Mucosa of rectum (tissue), 2 donors: Measurements from ENCODE around the gene CSRP3.
"Not testable (repeated sequence)": the region's sequence is repeated elsewhere in the genome, so short reads cannot be mapped to it uniquely, and the experiment has no call there.

Experiments
- H3K27ac ChIP-seq, 2 donors: one replicate each; pipeline ENCODE4 v1.7.0; 2013; ENCODE audit warnings: inconsistent platforms in 2 of 2, low read depth in 2 of 2, low read length in 2 of 2
- H3K27me3 ChIP-seq, 2 donors: one replicate each; pipeline ENCODE4 v1.7.0; 2013; ENCODE audit warnings: low read length in 2 of 2; ENCODE audit not compliant: control insufficient read depth in 2 of 2, insufficient read depth in 2 of 2
- H3K36me3 ChIP-seq, 2 donors: one replicate each; pipeline ENCODE4 v1.7.0; 2013; ENCODE audit warnings: low read length in 2 of 2; ENCODE audit not compliant: control insufficient read depth in 2 of 2, insufficient read depth in 2 of 2
- H3K4me1 ChIP-seq, 2 donors: one replicate each; pipeline ENCODE4 v1.7.0; 2013; ENCODE audit warnings: low read length in 2 of 2, mild to moderate bottlenecking in 1 of 2; ENCODE audit not compliant: control insufficient read depth in 2 of 2, insufficient read depth in 2 of 2
- H3K4me3 ChIP-seq, 2 donors: one replicate each; pipeline ENCODE4 v1.7.0; 2013; ENCODE audit warnings: low read length in 2 of 2
- H3K9ac ChIP-seq, 2 donors: one replicate each; pipeline ENCODE4 v1.7.0; 2013; ENCODE audit warnings: low read length in 2 of 2, low read depth in 1 of 2, mild to moderate bottlenecking in 1 of 2
- H3K9me3 ChIP-seq, 2 donors: one replicate each; pipeline ENCODE4 v1.7.0; 2013; ENCODE audit warnings: low read length in 2 of 2; ENCODE audit not compliant: control insufficient read depth in 2 of 2
- donor health status: healthy.
- donor health status: Normal muscosa, but diverticular disease.

Gene CSRP3

DNA sequence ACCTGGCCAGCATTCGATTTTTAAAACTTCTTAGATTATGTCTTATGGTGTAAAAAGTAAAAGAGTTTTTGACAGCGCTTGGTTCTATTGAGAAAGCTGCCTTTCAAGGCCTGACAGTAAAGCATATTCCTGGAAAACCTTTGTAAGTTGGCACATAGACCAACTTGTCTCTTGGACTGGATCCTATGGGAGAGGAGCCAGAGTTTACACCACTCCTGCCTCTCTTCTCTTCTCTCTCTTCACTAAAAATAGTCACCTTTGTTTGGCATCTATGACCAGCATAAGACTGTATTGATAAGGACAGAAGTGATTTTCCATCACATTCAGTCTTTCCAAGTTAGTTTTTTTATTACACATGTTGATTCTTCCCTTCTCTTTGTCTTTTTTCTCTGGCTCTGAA is 33.7 kb downstream of the CSRP3 start:
- Histone ChIP-seq H3K4me3 (no peak overlapping the region), H3K4me1 (no peaks in the 10 kb centered on the region), H3K9ac (no peak overlapping the region), H3K36me3 (peaks cover 57 to 68% of the 10 kb centered on the region in 2 donors), H3K27ac (no peak overlapping the region), H3K27me3 (no peaks in the 10 kb centered on the region), H3K9me3 (no peaks in the 10 kb centered on the region)

- H3K36me3 ChIP-seq = peaks cover 52 to 58% of the 10 kb centered on the region in 2 donors
- H3K9me3 ChIP-seq = no peaks in the 10 kb centered on the region
- H3K4me1 ChIP-seq = no peaks in the 10 kb centered on the region
- no peak overlapping the region for H3K27ac ChIP-seq
- H3K9ac ChIP-seq = no peak overlapping the region
- no peaks in the 10 kb centered on the region for H3K27me3 ChIP-seq
- H3K4me3 ChIP-seq = no peak overlapping the region
These were observed 36.9 kb downstream of the CSRP3 start for GRCh38 chr11:19164881-19165280.

- Histone ChIP-seq H3K27me3 (no peaks in the 10 kb centered on the region), H3K36me3 (peaks cover 56 to 59% of the 10 kb centered on the region in 2 donors), H3K4me1 (no peaks in the 10 kb centered on the region), H3K9ac (no peak overlapping the region), H3K4me3 (no peak overlapping the region), H3K27ac (no peak overlapping the region), H3K9me3 (no peaks in the 10 kb centered on the region)
These were observed 37.4 kb downstream of the CSRP3 start for GRCh38 chr11:19164230-19164855.

- no peaks in the 10 kb centered on the region for H3K27me3 ChIP-seq
- H3K9me3 ChIP-seq = no peaks in the 10 kb centered on the region
- H3K4me3 ChIP-seq = no peak overlapping the region
- H3K4me1 ChIP-seq = no peaks in the 10 kb centered on the region
- H3K36me3 ChIP-seq = peaks cover 56 to 59% of the 10 kb centered on the region in 2 donors
- no peak overlapping the region for H3K27ac ChIP-seq
- no peak overlapping the region for H3K9ac ChIP-seq
These were observed 38.2 kb downstream of the CSRP3 start for GRCh38 chr11:19163617-19164016.

- Histone ChIP-seq H3K36me3 (peaks cover 53 to 55% of the 10 kb centered on the region in 2 donors), H3K27me3 (no peaks in the 10 kb centered on the region), H3K4me1 (no peaks in the 10 kb centered on the region), H3K4me3 (no peak overlapping the region), H3K9ac (no peak overlapping the region), H3K27ac (no peak overlapping the region), H3K9me3 (no peaks in the 10 kb centered on the region)
These were observed 38.8 kb downstream of the CSRP3 start for GRCh38 chr11:19162951-19163505.

GRCh38 chr11:19161651-19162050 is 40.1 kb downstream of the CSRP3 start:
- H3K36me3 ChIP-seq = peaks cover 53 to 58% of the 10 kb centered on the region in 2 donors
- H3K9me3 ChIP-seq = no peaks in the 10 kb centered on the region

DNA sequence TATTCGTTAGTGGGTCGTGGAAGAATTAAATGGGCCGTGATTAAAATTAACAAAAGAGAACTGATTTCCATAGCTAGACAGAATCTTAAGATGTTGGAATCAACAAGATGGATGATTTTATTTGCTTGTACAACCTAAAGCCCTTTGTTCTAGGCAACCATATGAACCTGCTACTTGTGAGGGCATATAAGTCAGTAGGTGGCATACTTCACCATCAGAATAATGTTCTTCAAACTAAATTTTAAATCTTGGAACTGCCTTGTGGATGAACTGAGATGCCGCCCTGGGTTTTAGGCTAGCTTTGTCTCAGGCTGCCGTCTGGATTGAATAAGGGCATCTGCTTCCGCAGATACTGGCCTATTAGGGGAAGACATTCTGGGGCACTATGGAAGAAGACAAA is 40.9 kb downstream of the CSRP3 start:
- Histone ChIP-seq H3K27ac (no peak overlapping the region), H3K4me3 (no peak overlapping the region), H3K36me3 (peaks cover 53 to 56% of the 10 kb centered on the region in 2 donors), H3K9me3 (no peaks in the 10 kb centered on the region), H3K9ac (no peak overlapping the region), H3K27me3 (no peaks in the 10 kb centered on the region), H3K4me1 (no peaks in the 10 kb centered on the region)

More at GRCh38 chr11:19161651-19162050, 40.1 kb downstream of the CSRP3 start:
- H3K4me1 ChIP-seq = no peaks in the 10 kb centered on the region
- no peak overlapping the region for H3K9ac ChIP-seq
- no peak overlapping the region for H3K27ac ChIP-seq
- no peak overlapping the region for H3K4me3 ChIP-seq
- no peaks in the 10 kb centered on the region for H3K27me3 ChIP-seq

DNA sequence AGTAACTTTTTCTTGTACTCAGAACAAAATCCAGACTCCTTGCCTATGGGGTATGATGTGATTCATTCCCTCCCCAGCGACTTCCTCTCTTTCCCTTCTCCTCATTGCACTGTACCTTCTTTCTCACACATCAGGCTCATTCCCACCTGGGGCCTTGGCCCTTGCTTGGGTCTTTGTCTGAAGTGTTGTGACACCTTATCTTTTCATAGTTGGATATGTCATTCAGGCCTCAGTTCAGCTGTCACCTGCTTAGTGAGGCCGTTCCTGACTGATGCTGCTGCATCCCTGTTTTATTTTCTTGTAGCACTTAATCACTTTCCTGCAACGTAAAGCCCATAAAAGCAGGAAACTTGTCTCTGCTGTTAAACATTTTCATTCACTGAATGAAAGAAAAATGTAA is 44.9 kb downstream of the CSRP3 start:
- peaks cover 56 to 57% of the 10 kb centered on the region in 2 donors for H3K36me3 ChIP-seq
- no peak overlapping the region for H3K9ac ChIP-seq
- no peak overlapping the region for H3K4me3 ChIP-seq
- H3K27ac ChIP-seq = no peak overlapping the region
- H3K27me3 ChIP-seq = no peaks in the 10 kb centered on the region
- no peaks in the 10 kb centered on the region for H3K9me3 ChIP-seq
- no peaks in the 10 kb centered on the region for H3K4me1 ChIP-seq

- H3K27me3 ChIP-seq = no peaks in the 10 kb centered on the region
- no peak overlapping the region for H3K27ac ChIP-seq
- no peak overlapping the region for H3K9ac ChIP-seq
- no peaks in the 10 kb centered on the region for H3K9me3 ChIP-seq
- H3K4me3 ChIP-seq = no peak overlapping the region
- H3K36me3 ChIP-seq = peaks cover 19 to 25% of the 10 kb centered on the region in 2 donors
- H3K4me1 ChIP-seq = peaks cover 0 to 2% of the 10 kb centered on the region in 2 donors
These were observed 56.5 kb downstream of the CSRP3 start for GRCh38 chr11:19145319-19145718.

GRCh38 chr11:19136884-19137283 is 64.9 kb downstream of the CSRP3 start:
- H3K27me3 ChIP-seq, H3K4me1 ChIP-seq: not testable (repeated sequence)

More at GRCh38 chr11:19136884-19137283, 64.9 kb downstream of the CSRP3 start:
- H3K9ac ChIP-seq, H3K4me3 ChIP-seq, H3K36me3 ChIP-seq, H3K9me3 ChIP-seq, H3K27ac ChIP-seq: not testable (repeated sequence)
